H9 (cell line): ENCODE data around the gene HNRNPR. TPM values are rescaled to one million over a fixed set of nuclear protein-coding genes. Genes with fewer than 3 reads are reported as not detected.

Experiments used
- DNase-seq: peaks from one replicate; pipeline ENCODE4 v3.0.0-alpha.2; 2017
- H2AFZ ChIP-seq: one replicate; pipeline ENCODE4 v1.6.1; 2013; ENCODE audit warnings: mild to moderate bottlenecking, low read length, control low read depth, moderate library complexity
- H2AK5ac ChIP-seq: 2 replicates; pipeline ENCODE4 v1.6.1; 2013; ENCODE audit warnings: low read length, control low read depth, mixed read lengths; ENCODE audit not compliant: insufficient read length
- H2BK120ac ChIP-seq: one replicate; pipeline ENCODE4 v1.6.1; 2013; ENCODE audit warnings: low read depth, mild to moderate bottlenecking, low read length, control low read depth, inconsistent platforms; ENCODE audit not compliant: poor library complexity, severe bottlenecking
- H2BK12ac ChIP-seq: 2 replicates; pipeline ENCODE4 v1.6.1; 2013; ENCODE audit warnings: low read length, control low read depth, mixed read lengths, low read depth; ENCODE audit not compliant: insufficient read length
- H2BK15ac ChIP-seq: 2 replicates; pipeline ENCODE4 v1.6.1; 2013; ENCODE audit warnings: low read depth, low read length, control low read depth
- H2BK20ac ChIP-seq: one replicate; pipeline ENCODE4 v1.6.1; 2013; ENCODE audit warnings: low read depth, mild to moderate bottlenecking, low read length, control low read depth, inconsistent platforms; ENCODE audit not compliant: poor library complexity, severe bottlenecking
- H2BK5ac ChIP-seq: 2 replicates; pipeline ENCODE4 v1.6.1; 2013; ENCODE audit warnings: low read length, control low read depth, mixed read lengths; ENCODE audit not compliant: insufficient read length
- H3K14ac ChIP-seq: 2 replicates; pipeline ENCODE4 v1.6.1; 2013; ENCODE audit warnings: low read length, control low read depth; ENCODE audit not compliant: insufficient read depth
- H3K18ac ChIP-seq: 2 replicates; pipeline ENCODE4 v1.6.1; 2013; ENCODE audit warnings: low read depth, mild to moderate bottlenecking, mixed read lengths, low read length, control low read depth; ENCODE audit not compliant: insufficient read length
- H3K23ac ChIP-seq: 2 replicates; pipeline ENCODE4 v1.6.1; 2013; ENCODE audit warnings: low read length, control low read depth, mixed read lengths, low read depth; ENCODE audit not compliant: insufficient read length
- H3K23me2 ChIP-seq: 2 replicates; pipeline ENCODE4 v1.6.1; 2013; ENCODE audit warnings: low read depth, mild to moderate bottlenecking, mixed read lengths, low read length, control low read depth; ENCODE audit not compliant: insufficient read length, poor library complexity, severe bottlenecking
- H3K27ac ChIP-seq: 2 replicates; pipeline ENCODE4 v1.5.1; 2013; ENCODE audit warnings: low read length, control low read depth, mixed read lengths, low read depth; ENCODE audit not compliant: insufficient read length
- H3K27me3 ChIP-seq: 2 replicates; pipeline ENCODE4 v1.6.1; 2013; ENCODE audit warnings: low read length, control low read depth, inconsistent platforms; ENCODE audit not compliant: insufficient read depth
- H3K4ac ChIP-seq: 2 replicates; pipeline ENCODE4 v1.6.1; 2013; ENCODE audit warnings: low read depth, mild to moderate bottlenecking, control low read depth, inconsistent platforms, low read length, moderate library complexity
- H3K4me1 ChIP-seq: 2 replicates; pipeline ENCODE4 v1.6.1; 2013; ENCODE audit warnings: low read length, control low read depth, inconsistent platforms; ENCODE audit not compliant: insufficient read depth
- H3K4me2 ChIP-seq: 2 replicates; pipeline ENCODE4 v1.6.1; 2013; ENCODE audit warnings: low read length, control low read depth, mixed read lengths; ENCODE audit not compliant: insufficient read length, insufficient read depth
- H3K56ac ChIP-seq: 2 replicates; pipeline ENCODE4 v1.6.1; 2013; ENCODE audit warnings: low read depth, mild to moderate bottlenecking, mixed read lengths, low read length, control low read depth; ENCODE audit not compliant: insufficient read length
- H3K79me1 ChIP-seq: 2 replicates; pipeline ENCODE4 v1.6.1; 2013; ENCODE audit warnings: low read depth, mild to moderate bottlenecking, moderate library complexity, low read length, control low read depth, inconsistent platforms; ENCODE audit not compliant: insufficient read depth, poor library complexity, severe bottlenecking
- H3K79me2 ChIP-seq: 2 replicates; pipeline ENCODE4 v1.6.1; 2013; ENCODE audit warnings: low read length, control low read depth, inconsistent platforms; ENCODE audit not compliant: insufficient read depth
- H3K9ac ChIP-seq: 2 replicates; pipeline ENCODE4 v1.6.1; 2013; ENCODE audit warnings: low read length, control low read depth, mixed read lengths; ENCODE audit not compliant: insufficient read length; ENCODE audit errors: extremely low read depth
- H3K9me3 ChIP-seq: one replicate; pipeline ENCODE4 v1.6.1; 2013; ENCODE audit warnings: low read depth, low read length, inconsistent platforms; ENCODE audit not compliant: control insufficient read depth
- H3T11ph ChIP-seq: one replicate; pipeline ENCODE4 v1.6.1; 2013; ENCODE audit warnings: mild to moderate bottlenecking, low read length, control low read depth, inconsistent platforms
- H4K20me1 ChIP-seq: one replicate; pipeline ENCODE4 v1.6.1; 2013; ENCODE audit not compliant: control insufficient read depth, insufficient read length, insufficient read depth
- H4K5ac ChIP-seq: 2 replicates; pipeline ENCODE4 v1.6.1; 2013; ENCODE audit warnings: low read depth, mild to moderate bottlenecking, mixed read lengths, low read length, control low read depth; ENCODE audit not compliant: insufficient read length
- H4K8ac ChIP-seq: replicated peaks from 2 replicates; pipeline ENCODE4 v1.6.1; 2013; ENCODE audit warnings: low read length, control low read depth, mixed read lengths, low read depth; ENCODE audit not compliant: insufficient read length
- H4K91ac ChIP-seq: 2 replicates; pipeline ENCODE4 v1.6.1; 2013; ENCODE audit warnings: low read depth, mild to moderate bottlenecking, moderate library complexity, mixed read lengths, low read length, control low read depth; ENCODE audit not compliant: insufficient read length
- H3K27ac Mint-ChIP-seq, 3 experiments: 2 replicates in 2 of 3; 3 replicates in 1 of 3; pipeline ENCODE4 v1.8.0; 2020 to 2021; ENCODE audit warnings: mixed read lengths in 3 of 3, mild to moderate bottlenecking in 1 of 3, moderate library complexity in 1 of 3
- H3K27me3 Mint-ChIP-seq: 2 replicates; pipeline ENCODE4 v1.8.0; 2021; ENCODE audit warnings: low read depth, mild to moderate bottlenecking, moderate library complexity, mixed read lengths
- H3K36me3 Mint-ChIP-seq, 3 experiments: 2 replicates in 2 of 3; 3 replicates in 1 of 3; pipeline ENCODE4 v1.8.0; 2020 to 2021; ENCODE audit warnings: low read depth in 3 of 3, mixed read lengths in 3 of 3; ENCODE audit not compliant: insufficient read depth in 1 of 3
- H3K4me1 Mint-ChIP-seq, 2 experiments: 2 replicates each; pipeline ENCODE4 v1.8.0; 2020; ENCODE audit warnings: mixed read lengths in 2 of 2
- H3K4me3 Mint-ChIP-seq, 2 experiments: 2 replicates in 1 of 2; 3 replicates in 1 of 2; pipeline ENCODE4 v1.8.0; 2020 to 2021; ENCODE audit warnings: mild to moderate bottlenecking in 2 of 2, mixed read lengths in 2 of 2, moderate library complexity in 1 of 2
- H3K9me3 Mint-ChIP-seq, 2 experiments: 2 replicates in 1 of 2; 3 replicates in 1 of 2; pipeline ENCODE4 v1.8.0; 2020; ENCODE audit warnings: mild to moderate bottlenecking in 2 of 2, mixed read lengths in 2 of 2, moderate library complexity in 1 of 2
- CTCF ChIP-seq: fragments of 200-600 bp; sonication (generic); conservative IDR thresholded peaks from 3 replicates; pipeline ENCODE4 v1.8.0; 2021; ENCODE audit warnings: antibody characterized with exemption, mild to moderate bottlenecking
- WGBS: extraction: QIAGEN DNeasy Blood & Tissue Kit; methylation state at CpG from one replicate; pipeline ENCODE4 v1.1.7; 2013; ENCODE audit warnings: missing lambda C conversion rate, low lambda C conversion rate, mixed read lengths; ENCODE audit not compliant: insufficient read length; ENCODE audit errors: extremely low coverage; 5-methylcytosine and 5-hydroxymethylcytosine counted together
- total RNA-seq: library from RNA; stranded (reverse); gene quantifications from 2 replicates; pipeline ENCODE4 v1.2.1, GENCODE V29; 2021

The HNRNPR gene
- total RNA-seq, 1 experiment from 2014 or later: 196 TPM

- H3K4me3 Mint-ChIP-seq: peak overlapping the region; percentile 94 to 97
- Histone ChIP-seq H4K91ac (no peak overlapping the region), H2BK20ac (no peak overlapping the region), H2BK5ac (no peak overlapping the region), H2AFZ (no peak overlapping the region), H3K79me2 (peaks cover 42% of the 10 kb centered on the region; the same call in 1 of the 2 replicates), H3K79me1 (no peaks in the 10 kb centered on the region), H3K4ac (no peak overlapping the region; the same call in 1 of the 2 replicates), H3T11ph (no peak overlapping the region), H3K4me1 (peaks cover 3% of the 10 kb centered on the region; the same call in 1 of the 2 replicates), H4K8ac (no peak overlapping the region), H2BK15ac (no peak overlapping the region), H3K27me3 (peaks cover 2% of the 10 kb centered on the region; the same call in 1 of the 2 replicates), H3K27ac (no peak overlapping the region), H3K14ac (peak overlapping the region; percentile 99), H3K23me2 (peaks cover 11% of the 10 kb centered on the region), H2BK120ac (no peak overlapping the region), H3K9me3 (no peaks in the 10 kb centered on the region), H3K56ac (no peak overlapping the region), H3K23ac (no peak overlapping the region), H3K18ac (peak overlapping the region; percentile 93), H2AK5ac (no peak overlapping the region), H4K20me1 (no peaks in the 10 kb centered on the region), H3K9ac (peak overlapping the region; percentile 90), H3K4me2 (peak overlapping the region; percentile 89), H4K5ac (no peak overlapping the region), H2BK12ac (no peak overlapping the region)
- H3K27me3 Mint-ChIP-seq: peaks cover 35% of the 10 kb centered on the region
- no CpG with 5 or more reads among the region's 66 CpGs for WGBS
- no peak for TF ChIP-seq CTCF
- no peaks in the 10 kb centered on the region for H3K9me3 Mint-ChIP-seq
- peak overlapping the region; percentile 20 to 98 (median 96); a peak in 6 of 7 replicates for H3K27ac Mint-ChIP-seq
- peak; percentile 31 for DNase-seq
- peaks cover 2 to 10% (median 6%) of the 10 kb centered on the region in 3 experiments; a peak in 6 of 7 replicates for H3K36me3 Mint-ChIP-seq
- H3K4me1 Mint-ChIP-seq: peaks cover 37 to 39% of the 10 kb centered on the region in 2 experiments
Observed at GRCh38 chr1:23343221-23344110, 618 bp downstream of the HNRNPR start.
